H9 (cell line): Measurements from ENCODE around the gene TWSG1. TPM values are rescaled to one million over a fixed set of nuclear protein-coding genes. Genes with fewer than 3 reads are reported as not detected.

Experiments used
- DNase-seq: peaks from one replicate; pipeline ENCODE4 v3.0.0-alpha.2; 2017
- H2AFZ ChIP-seq: one replicate; pipeline ENCODE4 v1.6.1; 2013; ENCODE audit warnings: mild to moderate bottlenecking, low read length, control low read depth, moderate library complexity
- H2AK5ac ChIP-seq: 2 replicates; pipeline ENCODE4 v1.6.1; 2013; ENCODE audit warnings: low read length, control low read depth, mixed read lengths; ENCODE audit not compliant: insufficient read length
- H2BK120ac ChIP-seq: one replicate; pipeline ENCODE4 v1.6.1; 2013; ENCODE audit warnings: low read depth, mild to moderate bottlenecking, low read length, control low read depth, inconsistent platforms; ENCODE audit not compliant: poor library complexity, severe bottlenecking
- H2BK12ac ChIP-seq: 2 replicates; pipeline ENCODE4 v1.6.1; 2013; ENCODE audit warnings: low read length, control low read depth, mixed read lengths, low read depth; ENCODE audit not compliant: insufficient read length
- H2BK15ac ChIP-seq: 2 replicates; pipeline ENCODE4 v1.6.1; 2013; ENCODE audit warnings: low read depth, low read length, control low read depth
- H2BK20ac ChIP-seq: one replicate; pipeline ENCODE4 v1.6.1; 2013; ENCODE audit warnings: low read depth, mild to moderate bottlenecking, low read length, control low read depth, inconsistent platforms; ENCODE audit not compliant: poor library complexity, severe bottlenecking
- H2BK5ac ChIP-seq: 2 replicates; pipeline ENCODE4 v1.6.1; 2013; ENCODE audit warnings: low read length, control low read depth, mixed read lengths; ENCODE audit not compliant: insufficient read length
- H3K14ac ChIP-seq: 2 replicates; pipeline ENCODE4 v1.6.1; 2013; ENCODE audit warnings: low read length, control low read depth; ENCODE audit not compliant: insufficient read depth
- H3K18ac ChIP-seq: 2 replicates; pipeline ENCODE4 v1.6.1; 2013; ENCODE audit warnings: low read depth, mild to moderate bottlenecking, mixed read lengths, low read length, control low read depth; ENCODE audit not compliant: insufficient read length
- H3K23ac ChIP-seq: 2 replicates; pipeline ENCODE4 v1.6.1; 2013; ENCODE audit warnings: low read length, control low read depth, mixed read lengths, low read depth; ENCODE audit not compliant: insufficient read length
- H3K23me2 ChIP-seq: 2 replicates; pipeline ENCODE4 v1.6.1; 2013; ENCODE audit warnings: low read depth, mild to moderate bottlenecking, mixed read lengths, low read length, control low read depth; ENCODE audit not compliant: insufficient read length, poor library complexity, severe bottlenecking
- H3K27ac ChIP-seq: 2 replicates; pipeline ENCODE4 v1.5.1; 2013; ENCODE audit warnings: low read length, control low read depth, mixed read lengths, low read depth; ENCODE audit not compliant: insufficient read length
- H3K27me3 ChIP-seq: 2 replicates; pipeline ENCODE4 v1.6.1; 2013; ENCODE audit warnings: low read length, control low read depth, inconsistent platforms; ENCODE audit not compliant: insufficient read depth
- H3K4ac ChIP-seq: 2 replicates; pipeline ENCODE4 v1.6.1; 2013; ENCODE audit warnings: low read depth, mild to moderate bottlenecking, control low read depth, inconsistent platforms, low read length, moderate library complexity
- H3K4me1 ChIP-seq: 2 replicates; pipeline ENCODE4 v1.6.1; 2013; ENCODE audit warnings: low read length, control low read depth, inconsistent platforms; ENCODE audit not compliant: insufficient read depth
- H3K4me2 ChIP-seq: 2 replicates; pipeline ENCODE4 v1.6.1; 2013; ENCODE audit warnings: low read length, control low read depth, mixed read lengths; ENCODE audit not compliant: insufficient read length, insufficient read depth
- H3K56ac ChIP-seq: 2 replicates; pipeline ENCODE4 v1.6.1; 2013; ENCODE audit warnings: low read depth, mild to moderate bottlenecking, mixed read lengths, low read length, control low read depth; ENCODE audit not compliant: insufficient read length
- H3K79me1 ChIP-seq: 2 replicates; pipeline ENCODE4 v1.6.1; 2013; ENCODE audit warnings: low read depth, mild to moderate bottlenecking, moderate library complexity, low read length, control low read depth, inconsistent platforms; ENCODE audit not compliant: insufficient read depth, poor library complexity, severe bottlenecking
- H3K79me2 ChIP-seq: 2 replicates; pipeline ENCODE4 v1.6.1; 2013; ENCODE audit warnings: low read length, control low read depth, inconsistent platforms; ENCODE audit not compliant: insufficient read depth
- H3K9ac ChIP-seq: 2 replicates; pipeline ENCODE4 v1.6.1; 2013; ENCODE audit warnings: low read length, control low read depth, mixed read lengths; ENCODE audit not compliant: insufficient read length; ENCODE audit errors: extremely low read depth
- H3K9me3 ChIP-seq: one replicate; pipeline ENCODE4 v1.6.1; 2013; ENCODE audit warnings: low read depth, low read length, inconsistent platforms; ENCODE audit not compliant: control insufficient read depth
- H3T11ph ChIP-seq: one replicate; pipeline ENCODE4 v1.6.1; 2013; ENCODE audit warnings: mild to moderate bottlenecking, low read length, control low read depth, inconsistent platforms
- H4K20me1 ChIP-seq: one replicate; pipeline ENCODE4 v1.6.1; 2013; ENCODE audit not compliant: control insufficient read depth, insufficient read length, insufficient read depth
- H4K5ac ChIP-seq: 2 replicates; pipeline ENCODE4 v1.6.1; 2013; ENCODE audit warnings: low read depth, mild to moderate bottlenecking, mixed read lengths, low read length, control low read depth; ENCODE audit not compliant: insufficient read length
- H4K8ac ChIP-seq: replicated peaks from 2 replicates; pipeline ENCODE4 v1.6.1; 2013; ENCODE audit warnings: low read length, control low read depth, mixed read lengths, low read depth; ENCODE audit not compliant: insufficient read length
- H4K91ac ChIP-seq: 2 replicates; pipeline ENCODE4 v1.6.1; 2013; ENCODE audit warnings: low read depth, mild to moderate bottlenecking, moderate library complexity, mixed read lengths, low read length, control low read depth; ENCODE audit not compliant: insufficient read length
- H3K27ac Mint-ChIP-seq, 3 experiments: 2 replicates in 2 of 3; 3 replicates in 1 of 3; pipeline ENCODE4 v1.8.0; 2020 to 2021; ENCODE audit warnings: mixed read lengths in 3 of 3, mild to moderate bottlenecking in 1 of 3, moderate library complexity in 1 of 3
- H3K27me3 Mint-ChIP-seq: 2 replicates; pipeline ENCODE4 v1.8.0; 2021; ENCODE audit warnings: low read depth, mild to moderate bottlenecking, moderate library complexity, mixed read lengths
- H3K36me3 Mint-ChIP-seq, 3 experiments: 2 replicates in 2 of 3; 3 replicates in 1 of 3; pipeline ENCODE4 v1.8.0; 2020 to 2021; ENCODE audit warnings: low read depth in 3 of 3, mixed read lengths in 3 of 3; ENCODE audit not compliant: insufficient read depth in 1 of 3
- H3K4me1 Mint-ChIP-seq, 2 experiments: 2 replicates each; pipeline ENCODE4 v1.8.0; 2020; ENCODE audit warnings: mixed read lengths in 2 of 2
- H3K4me3 Mint-ChIP-seq, 2 experiments: 2 replicates in 1 of 2; 3 replicates in 1 of 2; pipeline ENCODE4 v1.8.0; 2020 to 2021; ENCODE audit warnings: mild to moderate bottlenecking in 2 of 2, mixed read lengths in 2 of 2, moderate library complexity in 1 of 2
- H3K9me3 Mint-ChIP-seq, 2 experiments: 2 replicates in 1 of 2; 3 replicates in 1 of 2; pipeline ENCODE4 v1.8.0; 2020; ENCODE audit warnings: mild to moderate bottlenecking in 2 of 2, mixed read lengths in 2 of 2, moderate library complexity in 1 of 2
- WGBS: extraction: QIAGEN DNeasy Blood & Tissue Kit; methylation state at CpG from one replicate; pipeline ENCODE4 v1.1.7; 2013; ENCODE audit warnings: missing lambda C conversion rate, low lambda C conversion rate, mixed read lengths; ENCODE audit not compliant: insufficient read length; ENCODE audit errors: extremely low coverage; 5-methylcytosine and 5-hydroxymethylcytosine counted together
- total RNA-seq: library from RNA; stranded (reverse); gene quantifications from 2 replicates; pipeline ENCODE4 v1.2.1, GENCODE V29; 2021
- TF ChIP-seq, protein P1 (sequence below): fragments of 200-600 bp; sonication (generic); conservative IDR thresholded peaks from 3 replicates; pipeline ENCODE4 v1.8.0; 2021; ENCODE audit warnings: antibody characterized with exemption, mild to moderate bottlenecking

The TWSG1 gene
- total RNA-seq, 1 experiment from 2014 or later = 25.7 TPM

GRCh38 chr18:9325716-9326115 lies 8.9 kb upstream of the TWSG1 start:
- H3K79me1 ChIP-seq = no peaks in the 10 kb centered on the region
- no peak overlapping the region for H4K8ac ChIP-seq
- H2BK12ac ChIP-seq = no peak overlapping the region
- H4K5ac ChIP-seq = no peak overlapping the region
- H3K18ac ChIP-seq = no peak overlapping the region
- no peak overlapping the region for H3K9ac ChIP-seq
- H3T11ph ChIP-seq = no peak overlapping the region
- no peaks in the 10 kb centered on the region for H3K4me1 ChIP-seq
- TF ChIP-seq, protein P1, sequence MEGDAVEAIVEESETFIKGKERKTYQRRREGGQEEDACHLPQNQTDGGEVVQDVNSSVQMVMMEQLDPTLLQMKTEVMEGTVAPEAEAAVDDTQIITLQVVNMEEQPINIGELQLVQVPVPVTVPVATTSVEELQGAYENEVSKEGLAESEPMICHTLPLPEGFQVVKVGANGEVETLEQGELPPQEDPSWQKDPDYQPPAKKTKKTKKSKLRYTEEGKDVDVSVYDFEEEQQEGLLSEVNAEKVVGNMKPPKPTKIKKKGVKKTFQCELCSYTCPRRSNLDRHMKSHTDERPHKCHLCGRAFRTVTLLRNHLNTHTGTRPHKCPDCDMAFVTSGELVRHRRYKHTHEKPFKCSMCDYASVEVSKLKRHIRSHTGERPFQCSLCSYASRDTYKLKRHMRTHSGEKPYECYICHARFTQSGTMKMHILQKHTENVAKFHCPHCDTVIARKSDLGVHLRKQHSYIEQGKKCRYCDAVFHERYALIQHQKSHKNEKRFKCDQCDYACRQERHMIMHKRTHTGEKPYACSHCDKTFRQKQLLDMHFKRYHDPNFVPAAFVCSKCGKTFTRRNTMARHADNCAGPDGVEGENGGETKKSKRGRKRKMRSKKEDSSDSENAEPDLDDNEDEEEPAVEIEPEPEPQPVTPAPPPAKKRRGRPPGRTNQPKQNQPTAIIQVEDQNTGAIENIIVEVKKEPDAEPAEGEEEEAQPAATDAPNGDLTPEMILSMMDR = no peak
- no peak overlapping the region for H3K27ac Mint-ChIP-seq
- H3K4me1 Mint-ChIP-seq = peaks cover 0 to 3% of the 10 kb centered on the region in 2 experiments; a peak in 1 of 4 replicates
- H2BK20ac ChIP-seq = no peak overlapping the region
- H3K79me2 ChIP-seq = no peaks in the 10 kb centered on the region
- no peak overlapping the region for H3K23ac ChIP-seq
- H3K27me3 Mint-ChIP-seq = no peaks in the 10 kb centered on the region; the same call in none of the 2 replicates
- H4K20me1 ChIP-seq = no peaks in the 10 kb centered on the region
- no peaks in the 10 kb centered on the region for H3K9me3 ChIP-seq
- H3K56ac ChIP-seq = no peak overlapping the region
- no peak overlapping the region for H4K91ac ChIP-seq
- H3K27ac ChIP-seq = no peak overlapping the region
- H3K23me2 ChIP-seq = no peaks in the 10 kb centered on the region
- no peak overlapping the region for H3K4ac ChIP-seq
- no peak overlapping the region for H2BK120ac ChIP-seq
- H2BK5ac ChIP-seq = no peak overlapping the region
- no peak overlapping the region for H2BK15ac ChIP-seq
- DNase-seq = no peak
- H3K9me3 Mint-ChIP-seq = peaks cover 3% of the 10 kb centered on the region in 2 experiments; a peak in 3 of 5 replicates
- no peak overlapping the region for H3K4me2 ChIP-seq
- peaks cover 2 to 8% (median 4%) of the 10 kb centered on the region in 3 experiments; a peak in 5 of 7 replicates for H3K36me3 Mint-ChIP-seq
- H2AK5ac ChIP-seq = no peak overlapping the region
- no peak overlapping the region for H3K14ac ChIP-seq
- WGBS = no CpG with 5 or more reads among the region's 2 CpGs
- no peak overlapping the region for H2AFZ ChIP-seq
- no peak overlapping the region for H3K4me3 Mint-ChIP-seq
- H3K27me3 ChIP-seq = no peaks in the 10 kb centered on the region
